Activated naive CD4-positive, alpha-beta T cell treated with anti-CD3 and anti-CD28 coated beads for 36 hours (primary cell): ENCODE data around the gene LONRF2. TPM values are rescaled to one million over a fixed set of nuclear protein-coding genes. Genes with fewer than 3 reads are reported as not detected.
"Not testable (repeated sequence)": the region's sequence is repeated elsewhere in the genome, so short reads cannot be mapped to it uniquely, and the experiment has no call there.

Experiments used
- CTCF ChIA-PET: fragments of 350-600 bp; sonication (Branson Sonifier 250); formaldehyde crosslinking; loops from one replicate; lab custom pipeline; 2021; ENCODE audit warnings: antibody characterized with exemption; lab: Charles Lee
- DNase-seq: peaks from one replicate; pipeline ENCODE4 v3.0.0-alpha.2; 2020
- H3K27ac Mint-ChIP-seq: one replicate; pipeline ENCODE4 v1.8.0; 2021; ENCODE audit warnings: mild to moderate bottlenecking, mixed read lengths
- H3K27me3 Mint-ChIP-seq: one replicate; pipeline ENCODE4 v1.8.0; 2021; ENCODE audit warnings: low read depth, mixed read lengths
- H3K36me3 Mint-ChIP-seq: one replicate; pipeline ENCODE4 v1.8.0; 2021; ENCODE audit warnings: low read depth, mixed read lengths
- H3K4me1 Mint-ChIP-seq: one replicate; pipeline ENCODE4 v1.8.0; 2021; ENCODE audit warnings: low read depth, mixed read lengths
- H3K4me3 Mint-ChIP-seq: one replicate; pipeline ENCODE4 v1.8.0; 2021; ENCODE audit warnings: mild to moderate bottlenecking, moderate library complexity, mixed read lengths
- H3K9me3 Mint-ChIP-seq: one replicate; pipeline ENCODE4 v1.8.0; 2021; ENCODE audit warnings: mixed read lengths
- intact Hi-C: fragments of 100-400 bp; cut with micrococcal nuclease; formaldehyde crosslinking; loops from one replicate; pipeline ENCODE4 v1.15.1; 2023
- total RNA-seq, 2 experiments: library from RNA; stranded (reverse); gene quantifications; one replicate each; pipeline ENCODE4 v1.2.3, GENCODE V29; 2021

The LONRF2 gene
- total RNA-seq = not detected

DNA sequence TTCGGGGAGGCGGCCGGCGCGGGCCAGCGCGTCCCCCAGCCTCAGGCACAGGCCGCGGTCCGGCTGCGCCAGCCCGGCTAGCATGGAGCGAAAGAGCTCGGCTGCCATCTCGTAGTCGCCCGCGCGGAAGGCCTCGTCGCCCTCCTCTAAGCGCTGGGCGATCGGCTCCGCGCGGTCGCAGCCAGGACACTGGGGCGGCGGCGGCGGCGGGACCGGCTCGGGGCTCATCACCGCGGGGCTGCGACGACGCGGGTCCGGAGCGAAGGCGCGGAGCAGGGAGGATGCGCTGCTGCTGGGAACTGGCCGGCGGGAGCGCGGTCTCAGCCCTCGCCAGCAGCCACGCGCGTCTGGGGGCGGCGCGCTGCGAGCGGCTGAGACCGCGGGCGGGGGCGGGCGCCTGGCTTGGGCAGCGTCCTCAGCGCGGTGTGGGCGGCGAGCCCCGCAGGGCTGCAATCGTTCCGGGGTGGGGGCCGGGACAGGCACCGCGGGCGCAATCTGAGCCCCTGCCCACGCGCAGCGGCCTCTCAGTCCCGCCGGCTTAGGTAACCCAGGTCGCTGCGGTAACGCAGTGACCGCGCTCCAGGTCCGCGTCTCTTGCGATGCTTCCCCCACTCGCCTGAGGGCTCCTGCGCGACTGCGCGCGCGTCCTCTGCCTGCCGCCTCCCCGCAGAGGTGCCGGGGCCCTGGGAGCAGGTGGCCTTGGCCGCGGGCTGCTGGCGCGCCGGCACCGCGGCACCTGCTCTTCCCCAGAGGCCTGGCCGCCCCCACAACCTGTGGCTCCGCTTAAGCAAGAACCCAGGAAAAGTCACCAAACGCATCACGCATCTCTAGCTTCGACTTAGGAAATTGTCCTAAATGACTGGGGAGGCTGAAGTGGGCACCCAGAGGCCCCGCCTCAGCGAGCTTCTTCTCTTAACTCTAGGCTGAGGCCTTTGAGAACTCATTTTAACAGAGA lies at the start of gene LONRF2:
Gene LONRF2, minus strand, starts transcription at position 636 of the 955 bp plus-strand sequence. Its CDS starts 408 bp downstream, at position 228.
- peaks cover 11% of the 10 kb centered on the region for H3K9me3 Mint-ChIP-seq
- H3K4me3 Mint-ChIP-seq = peak within 1 kb of the TSS; percentile 59
- H3K36me3 Mint-ChIP-seq = peaks cover 2% of the 10 kb centered on the region
- CTCF ChIA-PET = interaction anchor here (0.6 to 1.5 kb wide), 2 partner anchors 60 to 751 kb away, joined by 4 read pairs; no protein-coding TSS in a partner anchor
- no peak for DNase-seq
- peaks cover 2% of the 10 kb centered on the region for H3K4me1 Mint-ChIP-seq
- peaks cover 43% of the 10 kb centered on the region for H3K27me3 Mint-ChIP-seq
- H3K27ac Mint-ChIP-seq = no peak within 1 kb of the TSS
- intact Hi-C loops = no loop called here

- CTCF ChIA-PET = interaction anchor here (0.7 to 1.3 kb wide), 2 partner anchors 86 to 105 kb away, joined by 3 to 5 read pairs; no protein-coding TSS in a partner anchor
- Mint-ChIP-seq H3K9me3 (peaks cover 22% of the 10 kb centered on the region), H3K27ac (no peak overlapping the region), H3K27me3 (peaks cover 6% of the 10 kb centered on the region), H3K4me1 (no peaks in the 10 kb centered on the region), H3K36me3 (no peaks in the 10 kb centered on the region), H3K4me3 (no peak overlapping the region)
- no peak for DNase-seq
- intact Hi-C loops = no loop called here
Measured at GRCh38 chr2:100367163-100367562, 44.9 kb upstream of the LONRF2 start.

- Mint-ChIP-seq H3K36me3 (no peaks in the 10 kb centered on the region), H3K4me3 (no peak overlapping the region), H3K9me3 (peaks cover 15% of the 10 kb centered on the region), H3K27me3 (peaks cover 6% of the 10 kb centered on the region), H3K27ac (no peak overlapping the region), H3K4me1 (no peaks in the 10 kb centered on the region)
- no peak for DNase-seq
- intact Hi-C loops = no loop called here
- CTCF ChIA-PET = no interaction called here
Measured at GRCh38 chr2:100365434-100365833, 43.1 kb upstream of the LONRF2 start.

DNA sequence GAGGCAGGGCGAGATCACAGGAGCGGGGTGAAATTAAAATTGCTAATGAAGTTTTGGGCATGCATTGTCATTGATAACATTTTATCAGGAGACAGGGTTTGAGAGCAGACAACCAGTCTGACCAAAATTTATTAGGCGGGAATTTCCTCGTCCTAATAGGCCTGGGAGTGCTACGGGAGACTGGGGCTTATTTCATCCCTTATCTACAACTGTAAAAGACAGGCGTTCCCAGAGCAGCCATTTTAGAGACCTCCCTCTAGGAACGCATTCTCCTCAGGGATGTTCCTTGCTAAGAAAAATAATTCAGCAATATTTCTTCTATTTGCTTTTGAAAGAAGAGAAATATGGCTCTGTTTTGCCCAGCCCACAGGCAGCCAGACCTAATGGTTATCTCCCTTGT lies 40.0 kb upstream of the LONRF2 start:
- DNase-seq, H3K27ac Mint-ChIP-seq, CTCF ChIA-PET, H3K4me1 Mint-ChIP-seq, H3K27me3 Mint-ChIP-seq, intact Hi-C loops, H3K4me3 Mint-ChIP-seq, H3K36me3 Mint-ChIP-seq: not testable (repeated sequence)
- peaks cover 13% of the 10 kb centered on the region for H3K9me3 Mint-ChIP-seq

GRCh38 chr2:100359576-100359975 lies 37.3 kb upstream of the LONRF2 start:
- Mint-ChIP-seq H3K4me1 (no peaks in the 10 kb centered on the region), H3K36me3 (no peaks in the 10 kb centered on the region), H3K9me3 (peaks cover 13% of the 10 kb centered on the region), H3K27ac (no peak overlapping the region), H3K4me3 (no peak overlapping the region), H3K27me3 (peaks cover 5% of the 10 kb centered on the region)
- intact Hi-C loops = no loop called here
- CTCF ChIA-PET = no interaction called here
- no peak for DNase-seq

DNA sequence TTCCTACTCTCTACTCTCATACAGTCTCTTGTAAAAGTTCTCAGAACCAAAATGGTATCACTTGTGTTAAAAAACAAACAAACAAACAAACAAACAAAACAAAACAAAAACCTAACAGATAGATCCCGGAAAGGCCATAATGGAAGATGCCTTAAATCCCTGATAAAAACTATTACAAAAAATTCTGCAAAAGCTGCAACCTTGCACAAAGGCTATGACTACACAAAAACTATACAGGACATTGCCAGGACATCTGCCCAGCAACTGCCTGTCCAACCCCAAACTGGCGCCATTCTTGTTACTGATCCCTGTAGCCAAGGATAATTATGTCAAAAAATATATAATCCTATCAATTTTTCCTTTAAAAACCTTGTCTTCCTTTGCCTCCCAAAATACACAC lies 36.3 kb upstream of the LONRF2 start:
- H3K9me3 Mint-ChIP-seq = peaks cover 13% of the 10 kb centered on the region
- H3K27ac Mint-ChIP-seq = no peak overlapping the region
- peaks cover 9% of the 10 kb centered on the region for H3K27me3 Mint-ChIP-seq
- H3K4me3 Mint-ChIP-seq = no peak overlapping the region
- intact Hi-C loops = no loop called here
- DNase-seq = no peak
- no peaks in the 10 kb centered on the region for H3K36me3 Mint-ChIP-seq
- CTCF ChIA-PET = no interaction called here
- H3K4me1 Mint-ChIP-seq = no peaks in the 10 kb centered on the region

GRCh38 chr2:100352521-100352920 lies 30.2 kb upstream of the LONRF2 start:
- CTCF ChIA-PET = no interaction called here
- no peak overlapping the region for H3K4me3 Mint-ChIP-seq
- H3K9me3 Mint-ChIP-seq = no peaks in the 10 kb centered on the region
- no peak for DNase-seq
- H3K27me3 Mint-ChIP-seq = peaks cover 17% of the 10 kb centered on the region
- intact Hi-C loops = no loop called here
- no peak overlapping the region for H3K27ac Mint-ChIP-seq
- H3K4me1 Mint-ChIP-seq = no peaks in the 10 kb centered on the region
- H3K36me3 Mint-ChIP-seq = no peaks in the 10 kb centered on the region

GRCh38 chr2:100350661-100351185 lies 28.4 kb upstream of the LONRF2 start:
- intact Hi-C loops = no loop called here
- Mint-ChIP-seq H3K36me3 (no peaks in the 10 kb centered on the region), H3K4me3 (no peak overlapping the region), H3K4me1 (no peaks in the 10 kb centered on the region), H3K27ac (no peak overlapping the region), H3K27me3 (peaks cover 13% of the 10 kb centered on the region), H3K9me3 (no peaks in the 10 kb centered on the region)
- CTCF ChIA-PET = no interaction called here
- DNase-seq = no peak

GRCh38 chr2:100345144-100345543 lies 22.8 kb upstream of the LONRF2 start:
- H3K27ac Mint-ChIP-seq, DNase-seq, H3K36me3 Mint-ChIP-seq, H3K9me3 Mint-ChIP-seq, H3K4me3 Mint-ChIP-seq, H3K4me1 Mint-ChIP-seq, intact Hi-C loops: not testable (repeated sequence)
- CTCF ChIA-PET = interaction anchor here (1.3 kb wide), 1 partner anchor 82 kb away, joined by 4 read pairs; no protein-coding TSS in a partner anchor
- H3K27me3 Mint-ChIP-seq = peaks cover 14% of the 10 kb centered on the region

- CTCF ChIA-PET = interaction anchor here (0.6 kb wide), 1 partner anchor 361 kb away, joined by 3 read pairs; no protein-coding TSS in a partner anchor
- intact Hi-C loops = no loop called here
- no peak overlapping the region for H3K27ac Mint-ChIP-seq
Measured at GRCh38 chr2:100344433-100344832, 22.1 kb upstream of the LONRF2 start.

DNA sequence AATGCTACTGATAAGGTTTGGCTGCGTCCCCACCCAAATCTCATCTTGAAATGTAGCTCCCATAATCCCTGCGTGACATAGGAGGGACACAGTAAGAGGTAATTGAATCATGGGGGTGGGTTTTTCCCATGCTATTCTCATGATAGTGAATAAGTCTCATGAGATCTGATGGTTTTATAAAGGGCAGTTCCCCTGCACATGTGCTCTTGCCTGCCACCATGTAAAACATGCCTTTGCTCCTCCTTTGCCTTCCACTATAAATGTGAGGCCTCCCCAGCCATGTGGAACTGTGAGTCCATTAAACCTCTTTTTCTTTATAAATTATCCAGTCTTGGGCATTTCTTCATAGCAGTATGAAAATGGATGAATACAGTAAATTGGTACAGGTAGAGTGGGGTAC lies 20.2 kb upstream of the LONRF2 start:
- H3K9me3 Mint-ChIP-seq, H3K36me3 Mint-ChIP-seq, H3K4me1 Mint-ChIP-seq, H3K4me3 Mint-ChIP-seq, CTCF ChIA-PET, H3K27ac Mint-ChIP-seq, intact Hi-C loops, DNase-seq: not testable (repeated sequence)
- peaks cover 20% of the 10 kb centered on the region for H3K27me3 Mint-ChIP-seq

More at GRCh38 chr2:100344433-100344832, 22.1 kb upstream of the LONRF2 start:
- peaks cover 9% of the 10 kb centered on the region for H3K9me3 Mint-ChIP-seq
- DNase-seq = no peak
- no peaks in the 10 kb centered on the region for H3K4me1 Mint-ChIP-seq
- peaks cover 19% of the 10 kb centered on the region for H3K27me3 Mint-ChIP-seq
- no peaks in the 10 kb centered on the region for H3K36me3 Mint-ChIP-seq
- no peak overlapping the region for H3K4me3 Mint-ChIP-seq

GRCh38 chr2:100339823-100340222 lies 17.5 kb upstream of the LONRF2 start:
- no peaks in the 10 kb centered on the region for H3K36me3 Mint-ChIP-seq
- peaks cover 9% of the 10 kb centered on the region for H3K9me3 Mint-ChIP-seq
- intact Hi-C loops = no loop called here
- H3K27ac Mint-ChIP-seq = no peak overlapping the region
- no peaks in the 10 kb centered on the region for H3K4me1 Mint-ChIP-seq
- CTCF ChIA-PET = no interaction called here
- no peak overlapping the region for H3K4me3 Mint-ChIP-seq
- no peak for DNase-seq
- peaks cover 20% of the 10 kb centered on the region for H3K27me3 Mint-ChIP-seq
